Stimulated activated naive CD8-positive, alpha-beta T cell treated with anti-CD3 and anti-CD28 coated beads, Interleukin-15, Interleukin-2, amounts not matched to agents 100 ng/mL and 50 ng/mL, for 24 hours (primary cell): ENCODE measurements around the gene POU4F3.
A peak's percentile ranks its signal among the peaks of the same experiment; 100 is the strongest.

Experiments
- H3K27ac Mint-ChIP-seq: one replicate; pipeline ENCODE4 v1.8.0; 2021; ENCODE audit warnings: mild to moderate bottlenecking, mixed read lengths
- H3K27me3 Mint-ChIP-seq: one replicate; pipeline ENCODE4 v1.8.0; 2021; ENCODE audit warnings: mixed read lengths
- H3K36me3 Mint-ChIP-seq: one replicate; pipeline ENCODE4 v1.8.0; 2021; ENCODE audit warnings: low read depth, mixed read lengths
- H3K4me1 Mint-ChIP-seq: one replicate; pipeline ENCODE4 v1.8.0; 2021; ENCODE audit warnings: low read depth, mixed read lengths
- H3K4me3 Mint-ChIP-seq: one replicate; pipeline ENCODE4 v1.8.0; 2021; ENCODE audit warnings: mild to moderate bottlenecking, mixed read lengths
- H3K9me3 Mint-ChIP-seq: one replicate; pipeline ENCODE4 v1.8.0; 2021; ENCODE audit warnings: mixed read lengths

POU4F3 gene

GRCh38 chr5:146329697-146330096 lies 8.9 kb upstream of the POU4F3 start:
- no peak overlapping the region for H3K27ac Mint-ChIP-seq
- peaks cover 68% of the 10 kb centered on the region for H3K27me3 Mint-ChIP-seq
- no peak overlapping the region for H3K4me3 Mint-ChIP-seq
- H3K9me3 Mint-ChIP-seq = no peaks in the 10 kb centered on the region
- no peaks in the 10 kb centered on the region for H3K4me1 Mint-ChIP-seq
- no peaks in the 10 kb centered on the region for H3K36me3 Mint-ChIP-seq

- Mint-ChIP-seq H3K27ac (no peak overlapping the region), H3K4me1 (no peaks in the 10 kb centered on the region), H3K9me3 (no peaks in the 10 kb centered on the region), H3K4me3 (no peak overlapping the region), H3K27me3 (peaks cover 78% of the 10 kb centered on the region), H3K36me3 (no peaks in the 10 kb centered on the region)
These were observed 7.2 kb upstream of the POU4F3 start for GRCh38 chr5:146331423-146331822.

GRCh38 chr5:146334074-146334533 lies 4.5 kb upstream of the POU4F3 start:
- Mint-ChIP-seq H3K27ac (no peak overlapping the region), H3K36me3 (no peaks in the 10 kb centered on the region), H3K4me1 (no peaks in the 10 kb centered on the region), H3K4me3 (no peak overlapping the region), H3K9me3 (no peaks in the 10 kb centered on the region), H3K27me3 (peaks cover 88% of the 10 kb centered on the region)

DNA sequence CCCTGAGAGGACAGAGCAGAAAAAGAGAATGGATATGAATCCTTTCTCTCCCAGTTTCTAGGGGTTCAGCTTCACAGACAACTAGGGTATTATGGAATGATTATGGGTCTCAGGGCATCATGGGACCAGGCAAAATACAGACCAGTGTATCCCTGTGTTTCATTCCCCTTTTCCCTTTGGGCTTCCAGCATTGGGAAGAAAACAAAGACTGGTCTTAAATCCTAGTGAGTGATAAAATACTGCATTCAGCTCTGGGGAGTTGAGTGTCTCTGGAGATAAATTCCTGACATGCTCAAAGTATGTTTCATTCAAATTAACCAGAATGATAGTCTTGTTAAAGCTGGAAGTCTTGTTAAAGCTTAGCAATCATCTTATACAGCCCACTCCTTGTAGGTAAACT lies 2.4 kb upstream of the POU4F3 start:
- Mint-ChIP-seq H3K27me3 (peaks cover 92% of the 10 kb centered on the region), H3K27ac (no peak overlapping the region), H3K4me1 (no peaks in the 10 kb centered on the region), H3K36me3 (no peaks in the 10 kb centered on the region), H3K9me3 (peaks cover 3% of the 10 kb centered on the region), H3K4me3 (no peak overlapping the region)

GRCh38 chr5:146337264-146337904 lies 1.3 kb upstream of the POU4F3 start:
- peaks cover 3% of the 10 kb centered on the region for H3K9me3 Mint-ChIP-seq
- H3K27ac Mint-ChIP-seq = no peak overlapping the region
- no peak overlapping the region for H3K4me3 Mint-ChIP-seq
- H3K36me3 Mint-ChIP-seq = no peaks in the 10 kb centered on the region
- H3K27me3 Mint-ChIP-seq = peaks cover 99% of the 10 kb centered on the region
- H3K4me1 Mint-ChIP-seq = no peaks in the 10 kb centered on the region

DNA sequence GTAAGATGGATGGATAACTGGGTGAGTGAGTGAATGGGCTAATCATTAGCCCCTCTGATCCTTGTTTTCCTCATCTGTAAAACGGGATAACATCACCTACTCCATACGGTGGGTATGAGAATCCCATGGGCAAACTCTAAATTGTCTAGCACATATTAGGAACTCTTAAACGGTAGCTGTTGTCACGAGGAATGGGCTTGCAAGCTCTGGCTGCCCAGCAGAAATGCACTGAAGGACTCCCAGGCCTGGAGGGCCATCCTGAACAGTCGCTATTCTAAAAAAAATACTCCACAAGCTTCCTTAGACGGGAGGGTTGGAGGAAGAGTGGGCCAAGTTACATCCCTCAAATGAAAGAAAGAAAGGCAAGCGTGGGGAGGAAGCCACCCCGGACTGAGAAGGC lies 711 bp upstream of the POU4F3 start:
- Mint-ChIP-seq H3K4me3 (no peak overlapping the region), H3K4me1 (no peaks in the 10 kb centered on the region), H3K27me3 (peaks cover 99% of the 10 kb centered on the region), H3K27ac (no peak overlapping the region), H3K9me3 (peaks cover 3% of the 10 kb centered on the region), H3K36me3 (no peaks in the 10 kb centered on the region)

- no peaks in the 10 kb centered on the region for H3K36me3 Mint-ChIP-seq
- peaks cover 3% of the 10 kb centered on the region for H3K4me1 Mint-ChIP-seq
- H3K27ac Mint-ChIP-seq = no peak overlapping the region
- H3K4me3 Mint-ChIP-seq = no peak overlapping the region
- peaks cover 98% of the 10 kb centered on the region for H3K27me3 Mint-ChIP-seq
- H3K9me3 Mint-ChIP-seq = peaks cover 3% of the 10 kb centered on the region
These were observed 1.1 kb downstream of the POU4F3 start for GRCh38 chr5:146339715-146340259.

DNA sequence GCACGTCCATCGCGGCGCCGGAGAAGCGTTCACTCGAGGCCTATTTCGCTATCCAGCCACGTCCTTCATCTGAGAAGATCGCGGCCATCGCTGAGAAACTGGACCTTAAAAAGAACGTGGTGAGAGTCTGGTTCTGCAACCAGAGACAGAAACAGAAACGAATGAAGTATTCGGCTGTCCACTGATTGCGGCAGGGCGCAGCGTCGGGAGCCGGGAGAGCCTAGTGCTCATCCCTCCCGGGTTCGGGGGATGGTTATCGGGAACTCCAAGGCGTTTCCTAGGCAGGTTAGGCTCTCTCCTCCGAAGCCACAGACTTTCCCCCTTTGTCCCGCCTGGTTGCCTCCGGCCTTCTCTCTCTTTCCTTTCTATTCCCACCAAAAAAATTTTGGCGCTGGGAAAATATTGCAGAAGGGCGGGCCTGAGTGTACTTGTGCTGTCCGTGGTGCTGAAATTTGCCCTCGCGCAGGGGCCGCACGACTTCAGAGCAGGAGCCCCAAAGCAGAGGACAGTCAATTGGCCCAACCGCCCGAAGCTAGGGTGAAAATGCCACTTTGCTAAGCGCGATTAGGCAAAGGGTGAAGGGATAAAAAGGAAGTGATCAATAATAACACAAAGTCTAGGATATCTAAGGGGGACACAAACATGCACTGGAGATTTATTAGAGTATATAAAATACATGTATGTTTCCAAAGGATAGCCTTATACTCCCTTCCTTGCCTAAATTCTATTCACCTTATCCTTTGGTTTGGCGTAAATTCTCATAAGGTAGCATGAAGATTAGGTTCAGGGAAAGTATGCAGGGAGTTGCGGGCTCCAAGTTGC lies 1.8 kb downstream of the POU4F3 start:
- H3K27ac Mint-ChIP-seq = no peak overlapping the region
- H3K4me1 Mint-ChIP-seq = peaks cover 8% of the 10 kb centered on the region
- H3K27me3 Mint-ChIP-seq = peaks cover 96% of the 10 kb centered on the region
- peaks cover 3% of the 10 kb centered on the region for H3K9me3 Mint-ChIP-seq
- H3K36me3 Mint-ChIP-seq = no peaks in the 10 kb centered on the region
- no peak overlapping the region for H3K4me3 Mint-ChIP-seq

DNA sequence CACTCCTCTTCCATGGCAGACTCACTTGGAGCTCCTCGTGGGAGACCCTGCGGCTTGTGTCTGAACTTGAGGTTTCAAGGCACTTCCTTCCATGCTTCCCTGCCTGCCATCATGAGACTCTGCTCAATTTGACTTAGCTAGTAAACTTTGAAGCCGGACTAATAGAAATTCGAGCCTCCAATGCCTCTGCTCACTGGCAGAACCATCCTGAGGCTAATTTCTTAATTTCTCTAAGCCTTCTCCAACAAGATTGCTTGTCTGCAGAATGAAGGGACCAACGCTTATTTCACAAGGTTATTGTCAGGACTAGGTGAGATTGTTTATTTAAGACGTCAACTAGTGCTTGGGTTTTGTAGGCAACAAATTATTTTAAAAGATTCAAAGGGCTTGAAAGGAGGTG lies 3.2 kb downstream of the POU4F3 start:
- Mint-ChIP-seq H3K4me3 (no peak overlapping the region), H3K36me3 (no peaks in the 10 kb centered on the region), H3K4me1 (peaks cover 12% of the 10 kb centered on the region), H3K9me3 (peaks cover 3% of the 10 kb centered on the region), H3K27ac (no peak overlapping the region), H3K27me3 (peaks cover 96% of the 10 kb centered on the region)

DNA sequence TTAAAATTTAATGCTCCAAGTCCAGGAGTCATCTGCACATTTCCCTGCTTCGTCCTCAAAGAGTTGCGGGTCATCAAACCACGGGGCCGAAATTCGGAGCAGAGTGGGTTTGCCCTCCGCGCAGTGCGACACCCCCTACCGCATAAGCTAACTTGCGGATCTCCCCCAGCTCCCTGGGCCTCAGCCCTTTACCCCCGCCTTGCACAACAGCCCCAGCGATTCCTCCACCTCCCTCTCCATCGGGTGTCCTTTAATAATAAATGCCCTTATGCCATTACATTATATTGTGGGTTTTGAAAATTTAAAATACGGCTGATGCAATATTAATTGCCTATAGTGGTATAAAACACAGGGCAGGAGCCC lies 3.9 kb downstream of the POU4F3 start:
- Mint-ChIP-seq H3K36me3 (no peaks in the 10 kb centered on the region), H3K4me1 (peaks cover 12% of the 10 kb centered on the region), H3K9me3 (peaks cover 3% of the 10 kb centered on the region), H3K4me3 (no peak overlapping the region), H3K27ac (no peak overlapping the region), H3K27me3 (peaks cover 96% of the 10 kb centered on the region)

GRCh38 chr5:146342882-146343865 lies 4.5 kb downstream of the POU4F3 start:
- Mint-ChIP-seq H3K4me1 (peaks cover 12% of the 10 kb centered on the region), H3K4me3 (no peak overlapping the region), H3K27ac (no peak overlapping the region)

GRCh38 chr5:146344155-146345118 lies 5.8 kb downstream of the POU4F3 start:
- peak overlapping the region; percentile 28 for H3K27ac Mint-ChIP-seq
- H3K4me3 Mint-ChIP-seq = peak overlapping the region; percentile 35
- peaks cover 3% of the 10 kb centered on the region for H3K9me3 Mint-ChIP-seq
- peaks cover 89% of the 10 kb centered on the region for H3K27me3 Mint-ChIP-seq
- H3K4me1 Mint-ChIP-seq = peaks cover 12% of the 10 kb centered on the region
- H3K36me3 Mint-ChIP-seq = no peaks in the 10 kb centered on the region

More at GRCh38 chr5:146342882-146343865, 4.5 kb downstream of the POU4F3 start:
- Mint-ChIP-seq H3K36me3 (no peaks in the 10 kb centered on the region), H3K9me3 (peaks cover 3% of the 10 kb centered on the region), H3K27me3 (peaks cover 92% of the 10 kb centered on the region)

DNA sequence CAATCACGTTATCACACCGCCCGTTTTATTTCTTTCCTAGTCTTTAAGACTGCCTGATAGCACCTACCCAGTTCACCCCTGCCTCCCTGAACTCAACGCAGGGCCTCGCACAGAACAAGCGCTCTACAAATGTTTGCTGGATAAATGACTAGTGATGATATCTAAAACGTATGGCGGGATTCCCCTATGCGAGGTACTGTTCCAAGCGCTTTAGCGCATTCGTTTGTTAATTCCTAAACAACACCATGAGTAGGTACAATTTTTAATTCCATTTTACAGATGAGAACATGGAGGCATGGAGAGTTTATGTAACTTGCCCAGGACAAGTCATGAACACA lies 6.6 kb downstream of the POU4F3 start:
- H3K36me3 Mint-ChIP-seq = no peaks in the 10 kb centered on the region
- peaks cover 82% of the 10 kb centered on the region for H3K27me3 Mint-ChIP-seq
- H3K4me1 Mint-ChIP-seq = peaks cover 12% of the 10 kb centered on the region
- H3K4me3 Mint-ChIP-seq = peak overlapping the region; percentile 38
- peaks cover 3% of the 10 kb centered on the region for H3K9me3 Mint-ChIP-seq
- H3K27ac Mint-ChIP-seq = no peak overlapping the region
